ENCODE data around the gene INAVA.

The INAVA gene

DNA sequence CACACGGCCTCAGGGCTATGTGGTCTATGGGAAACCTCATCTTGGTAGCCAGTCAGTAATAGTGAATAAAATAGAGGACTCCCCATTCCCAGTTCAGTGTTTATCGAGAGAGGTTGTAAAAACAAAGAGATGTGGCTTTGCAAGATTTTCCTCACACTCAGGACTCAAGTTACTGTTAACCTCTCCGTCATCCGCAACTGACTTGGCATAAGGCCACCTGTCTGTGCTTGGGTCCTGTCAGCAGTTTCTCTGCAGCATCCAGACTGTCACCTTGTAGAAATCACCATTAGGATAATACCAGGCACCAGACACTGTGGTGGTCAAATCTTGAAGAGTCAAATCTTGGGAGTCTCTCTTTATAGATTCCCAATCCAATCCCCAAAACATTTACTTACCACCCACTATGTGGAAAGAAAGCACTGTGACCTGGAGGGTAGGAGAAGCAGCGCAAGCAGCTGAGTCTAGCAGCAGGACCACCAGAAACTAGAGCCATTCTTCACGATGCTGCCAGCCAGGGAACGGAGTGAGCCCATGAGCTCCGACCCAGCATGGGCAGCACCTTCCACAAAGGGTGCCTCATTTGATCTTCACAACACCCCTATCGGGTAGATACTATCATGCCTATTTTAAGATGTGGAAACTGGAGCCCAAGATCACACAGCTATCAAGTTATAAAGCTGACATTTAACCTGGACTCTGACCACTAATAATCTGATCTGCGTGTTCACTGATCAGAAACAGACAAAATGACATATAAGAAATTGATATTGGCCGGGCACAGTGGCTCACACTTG is 27.5 kb upstream of the INAVA start:
- no peaks in the 10 kb centered on the region for H3K27me3 ChIP-seq (ENCODE audit: control insufficient read depth, insufficient read depth, low read length)
- no peaks in the 10 kb centered on the region for H3K36me3 ChIP-seq (ENCODE audit: control insufficient read depth, insufficient read depth, low read length)
- H3K27ac ChIP-seq (ENCODE audit: low read depth, low read length) = no peak overlapping the region
- no peaks in the 10 kb centered on the region for H3K4me1 ChIP-seq (ENCODE audit: control insufficient read depth, insufficient read depth, low read length)
- H3K9ac ChIP-seq (ENCODE audit: low read length) = no peak overlapping the region
- H3K4me3 ChIP-seq (ENCODE audit: low read length) = no peak overlapping the region

DNA sequence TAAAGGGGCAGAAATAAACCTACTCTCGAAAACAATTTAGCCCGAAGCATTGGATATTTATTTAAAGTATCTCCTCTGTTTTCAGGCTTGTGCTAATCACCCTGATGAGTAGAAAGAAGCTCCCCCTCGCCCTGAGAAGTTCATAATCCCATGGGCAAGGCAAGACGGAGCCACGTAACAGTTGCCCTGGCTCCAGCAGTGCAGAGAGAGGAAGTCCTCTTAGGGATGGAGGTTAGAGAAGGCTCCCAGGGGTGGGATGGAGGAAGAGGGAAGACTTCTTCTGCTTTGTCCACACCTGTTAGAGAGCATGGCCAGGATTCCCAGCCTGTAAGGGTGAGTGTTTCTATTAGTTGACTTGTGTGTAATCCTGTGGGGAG is 25.3 kb upstream of the INAVA start:
- peaks cover 12% of the 10 kb centered on the region for H3K27me3 ChIP-seq (ENCODE audit: control insufficient read depth, insufficient read depth, low read length)

DNA sequence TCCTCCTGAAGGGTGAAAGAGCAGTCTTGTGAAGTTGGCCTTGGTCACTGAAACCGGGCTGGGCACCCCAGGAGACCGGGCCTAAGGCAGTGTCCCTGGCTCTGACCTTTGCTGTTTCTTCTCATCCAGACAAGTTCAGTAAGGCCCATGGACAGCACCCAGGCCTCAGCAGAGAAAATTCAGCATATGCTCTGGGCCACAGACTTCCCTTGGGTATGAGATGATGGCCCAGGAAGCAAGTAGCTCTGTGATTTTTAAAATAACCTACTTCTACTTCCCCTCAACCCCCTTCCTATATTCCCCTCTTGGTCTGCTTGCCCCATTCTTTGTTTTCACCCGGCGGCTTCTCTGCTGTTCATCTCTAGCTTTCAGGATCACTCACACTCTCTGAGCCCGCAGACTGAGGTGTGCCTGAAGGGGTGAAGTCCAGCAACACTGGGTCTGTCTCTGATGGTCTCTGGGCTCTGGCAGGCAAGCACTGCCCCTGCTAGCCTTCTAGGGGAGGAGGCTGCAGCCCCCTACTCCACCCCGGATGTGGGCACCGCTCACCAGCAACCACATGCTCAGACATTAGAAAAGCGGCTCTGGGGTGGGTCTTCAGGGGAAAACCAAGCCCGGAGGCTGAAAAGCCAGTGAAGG is 24.8 kb upstream of the INAVA start:
- H3K27me3 ChIP-seq (ENCODE audit: control insufficient read depth, insufficient read depth, low read length) = peaks cover 12% of the 10 kb centered on the region
- H3K4me3 ChIP-seq (ENCODE audit: low read length) = no peak overlapping the region
- no peaks in the 10 kb centered on the region for H3K4me1 ChIP-seq (ENCODE audit: control insufficient read depth, insufficient read depth, low read length)
- H3K9ac ChIP-seq (ENCODE audit: low read length) = no peak overlapping the region
- H3K36me3 ChIP-seq (ENCODE audit: control insufficient read depth, insufficient read depth, low read length) = no peaks in the 10 kb centered on the region
- no peak overlapping the region for H3K27ac ChIP-seq (ENCODE audit: low read depth, low read length)

More for the DNA sequence above, 25.3 kb upstream of the INAVA start:
- no peak overlapping the region for H3K9ac ChIP-seq (ENCODE audit: low read length)
- H3K4me1 ChIP-seq (ENCODE audit: control insufficient read depth, insufficient read depth, low read length) = no peaks in the 10 kb centered on the region
- H3K36me3 ChIP-seq (ENCODE audit: control insufficient read depth, insufficient read depth, low read length) = no peaks in the 10 kb centered on the region
- no peak overlapping the region for H3K4me3 ChIP-seq (ENCODE audit: low read length)
- H3K27ac ChIP-seq (ENCODE audit: low read depth, low read length) = no peak overlapping the region

DNA sequence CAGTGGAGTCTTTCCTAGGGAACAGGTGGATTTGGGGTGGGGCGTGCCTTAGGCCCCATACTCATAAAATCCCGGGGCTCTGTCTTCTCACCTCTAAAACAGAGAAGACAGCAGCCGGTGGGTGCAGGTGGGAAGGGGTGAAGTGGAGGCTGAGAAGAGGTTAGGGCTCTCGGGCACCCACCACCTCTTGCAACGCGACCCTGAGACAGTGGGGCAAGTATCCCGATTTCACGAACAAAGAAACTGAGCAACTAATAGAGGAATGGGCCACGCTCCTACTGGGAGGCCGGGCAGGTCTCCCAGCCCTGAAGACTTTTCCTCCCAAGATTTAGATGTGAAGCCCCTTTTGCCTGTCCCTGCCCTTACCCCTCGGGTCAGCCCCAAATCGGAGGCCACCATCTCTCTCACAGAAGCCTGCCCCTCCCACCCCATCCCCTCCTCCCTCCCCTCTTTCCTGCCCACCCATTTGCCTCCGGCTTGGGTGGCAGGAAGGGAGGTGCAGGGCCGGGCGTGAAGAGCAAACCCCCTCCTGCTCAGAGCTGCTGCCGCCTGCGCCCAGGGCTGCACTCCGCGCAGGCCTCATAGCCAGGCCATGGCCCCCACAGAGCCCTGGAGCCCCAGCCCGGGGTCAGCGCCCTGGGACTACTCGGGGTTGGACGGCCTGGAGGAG is 22.1 kb upstream of the INAVA start, which contains the start of gene GPR25:
Gene GPR25, plus strand, starts transcription at position 536 of the 670 bp plus-strand sequence. Its CDS starts 57 bp downstream, at position 593.
- H3K36me3 ChIP-seq (ENCODE audit: control insufficient read depth, insufficient read depth, low read length) = no peaks in the 10 kb centered on the region
- H3K4me3 ChIP-seq (ENCODE audit: low read length) = peak within 1 kb of the TSS; percentile 37
- H3K27me3 ChIP-seq (ENCODE audit: control insufficient read depth, insufficient read depth, low read length) = peaks cover 12% of the 10 kb centered on the region
- no peak within 1 kb of the TSS for H3K9ac ChIP-seq (ENCODE audit: low read length)
- H3K27ac ChIP-seq (ENCODE audit: low read depth, low read length) = no peak within 1 kb of the TSS
- H3K4me1 ChIP-seq (ENCODE audit: control insufficient read depth, insufficient read depth, low read length) = no peaks in the 10 kb centered on the region

DNA sequence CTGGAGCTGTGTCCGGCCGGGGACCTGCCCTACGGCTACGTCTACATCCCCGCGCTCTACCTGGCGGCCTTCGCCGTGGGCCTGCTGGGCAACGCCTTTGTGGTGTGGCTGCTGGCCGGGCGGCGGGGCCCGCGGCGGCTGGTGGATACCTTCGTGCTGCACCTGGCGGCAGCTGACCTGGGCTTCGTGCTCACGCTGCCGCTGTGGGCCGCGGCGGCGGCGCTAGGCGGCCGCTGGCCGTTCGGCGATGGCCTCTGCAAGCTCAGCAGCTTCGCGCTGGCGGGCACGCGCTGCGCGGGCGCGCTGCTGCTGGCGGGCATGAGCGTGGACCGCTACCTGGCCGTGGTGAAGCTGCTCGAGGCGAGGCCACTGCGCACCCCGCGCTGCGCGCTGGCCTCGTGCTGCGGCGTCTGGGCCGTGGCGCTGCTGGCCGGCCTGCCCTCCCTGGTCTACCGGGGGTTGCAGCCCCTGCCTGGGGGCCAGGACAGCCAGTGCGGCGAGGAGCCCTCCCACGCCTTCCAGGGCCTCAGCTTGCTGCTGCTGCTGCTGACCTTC is 21.5 kb upstream of the INAVA start:
- peaks cover 12% of the 10 kb centered on the region for H3K27me3 ChIP-seq (ENCODE audit: control insufficient read depth, insufficient read depth, low read length)
- H3K4me1 ChIP-seq (ENCODE audit: control insufficient read depth, insufficient read depth, low read length) = no peaks in the 10 kb centered on the region
- no peak overlapping the region for H3K9ac ChIP-seq (ENCODE audit: low read length)

DNA sequence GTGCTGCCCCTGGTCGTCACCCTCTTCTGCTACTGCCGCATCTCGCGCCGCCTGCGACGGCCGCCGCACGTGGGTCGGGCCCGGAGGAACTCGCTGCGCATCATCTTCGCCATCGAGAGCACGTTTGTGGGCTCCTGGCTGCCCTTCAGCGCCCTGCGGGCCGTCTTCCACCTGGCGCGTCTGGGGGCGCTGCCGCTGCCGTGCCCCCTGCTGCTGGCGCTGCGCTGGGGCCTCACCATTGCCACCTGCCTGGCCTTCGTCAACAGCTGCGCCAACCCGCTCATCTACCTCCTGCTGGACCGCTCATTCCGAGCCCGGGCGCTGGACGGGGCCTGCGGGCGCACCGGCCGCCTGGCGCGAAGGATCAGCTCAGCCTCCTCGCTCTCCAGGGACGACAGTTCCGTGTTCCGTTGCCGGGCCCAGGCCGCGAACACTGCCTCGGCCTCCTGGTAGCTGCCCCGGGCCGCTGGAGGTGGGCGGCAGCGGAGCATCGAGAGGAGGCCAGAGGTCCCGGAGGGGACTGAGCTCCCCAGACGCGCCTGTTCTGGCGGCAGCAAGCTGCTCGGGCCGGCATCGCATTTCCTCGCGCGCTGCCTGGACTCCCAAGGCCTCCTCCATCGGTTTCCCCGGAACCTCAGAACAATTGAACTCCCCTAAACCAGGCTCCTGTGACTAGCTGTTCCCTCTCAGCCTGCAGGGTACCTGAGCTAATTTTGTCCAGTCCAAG is 20.9 kb upstream of the INAVA start:
- H3K9ac ChIP-seq (ENCODE audit: low read length) = no peak overlapping the region
- H3K4me3 ChIP-seq (ENCODE audit: low read length) = peak overlapping the region; percentile 37
- H3K4me1 ChIP-seq (ENCODE audit: control insufficient read depth, insufficient read depth, low read length) = no peaks in the 10 kb centered on the region
- peaks cover 12% of the 10 kb centered on the region for H3K27me3 ChIP-seq (ENCODE audit: control insufficient read depth, insufficient read depth, low read length)
- no peaks in the 10 kb centered on the region for H3K36me3 ChIP-seq (ENCODE audit: control insufficient read depth, insufficient read depth, low read length)
- H3K27ac ChIP-seq (ENCODE audit: low read depth, low read length) = no peak overlapping the region

More for the DNA sequence above, 21.5 kb upstream of the INAVA start:
- Histone ChIP-seq H3K27ac (ENCODE audit: low read depth, low read length) (no peak overlapping the region), H3K4me3 (ENCODE audit: low read length) (peak overlapping the region; percentile 37), H3K36me3 (ENCODE audit: control insufficient read depth, insufficient read depth, low read length) (no peaks in the 10 kb centered on the region)

DNA sequence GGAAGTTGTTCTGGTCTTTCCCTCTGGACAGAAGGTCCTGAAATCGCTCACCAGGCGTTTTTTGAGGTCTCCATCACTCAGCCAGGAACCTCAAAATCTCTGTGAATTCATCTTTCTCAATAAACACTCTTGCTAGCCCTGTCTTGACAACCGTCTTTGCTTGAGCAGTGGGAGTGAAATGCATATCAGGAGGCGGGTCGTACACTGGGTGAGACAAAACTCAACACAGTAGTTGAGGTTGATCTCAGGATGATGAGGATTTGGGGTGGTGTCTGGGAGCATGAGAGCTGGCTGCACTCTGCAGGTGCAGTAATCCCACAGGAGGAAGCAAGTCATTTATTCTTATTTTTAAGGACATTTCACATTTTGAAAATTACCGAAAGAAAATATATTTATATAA is 20.0 kb upstream of the INAVA start:
- peaks cover 12% of the 10 kb centered on the region for H3K27me3 ChIP-seq (ENCODE audit: control insufficient read depth, insufficient read depth, low read length)
- no peaks in the 10 kb centered on the region for H3K4me1 ChIP-seq (ENCODE audit: control insufficient read depth, insufficient read depth, low read length)
- no peak overlapping the region for H3K9ac ChIP-seq (ENCODE audit: low read length)
- H3K4me3 ChIP-seq (ENCODE audit: low read length) = no peak overlapping the region
- H3K27ac ChIP-seq (ENCODE audit: low read depth, low read length) = no peak overlapping the region
- no peaks in the 10 kb centered on the region for H3K36me3 ChIP-seq (ENCODE audit: control insufficient read depth, insufficient read depth, low read length)

DNA sequence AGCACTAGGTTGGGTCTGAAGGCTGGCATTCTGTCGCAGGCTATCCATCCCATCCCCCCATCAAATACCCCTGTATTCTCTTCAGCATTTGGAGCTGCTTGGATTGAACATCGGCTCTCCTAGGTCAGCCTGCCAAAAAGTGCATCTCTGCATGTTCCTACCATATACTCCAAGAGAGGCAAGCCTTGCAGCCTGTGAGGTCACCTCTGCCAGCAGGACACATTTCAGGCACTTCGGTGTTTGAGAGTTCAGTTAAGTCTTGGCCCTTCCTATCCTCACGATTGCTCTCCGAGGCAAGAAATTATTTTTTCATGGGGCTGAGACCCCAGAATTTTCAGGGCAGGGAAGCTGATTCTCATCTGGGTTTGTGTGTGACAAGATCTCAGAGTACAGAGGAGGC is 19.3 kb upstream of the INAVA start:
- no peak overlapping the region for H3K9ac ChIP-seq (ENCODE audit: low read length)
- H3K36me3 ChIP-seq (ENCODE audit: control insufficient read depth, insufficient read depth, low read length) = no peaks in the 10 kb centered on the region
- H3K27me3 ChIP-seq (ENCODE audit: control insufficient read depth, insufficient read depth, low read length) = peaks cover 12% of the 10 kb centered on the region
- no peak overlapping the region for H3K27ac ChIP-seq (ENCODE audit: low read depth, low read length)
- no peaks in the 10 kb centered on the region for H3K4me1 ChIP-seq (ENCODE audit: control insufficient read depth, insufficient read depth, low read length)
- no peak overlapping the region for H3K4me3 ChIP-seq (ENCODE audit: low read length)

DNA sequence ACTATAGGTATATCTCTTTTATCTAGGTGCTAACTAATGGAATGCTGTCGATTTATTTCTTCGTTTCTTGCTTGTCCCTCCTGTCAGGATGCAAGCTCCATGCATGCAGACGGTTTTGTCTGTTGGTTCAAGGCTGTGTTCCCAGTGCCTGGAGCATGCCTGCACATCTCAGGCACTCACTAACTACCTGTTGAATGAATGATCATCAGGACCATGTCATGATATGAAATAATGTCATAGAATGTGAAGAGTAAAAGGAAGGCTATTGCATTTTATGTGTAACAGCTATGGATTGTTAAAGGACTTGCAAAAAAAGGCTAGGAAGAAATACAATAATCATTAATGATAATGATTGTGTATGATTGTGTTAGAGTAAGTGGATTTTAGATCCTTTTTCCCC is 17.7 kb upstream of the INAVA start:
- no peaks in the 10 kb centered on the region for H3K36me3 ChIP-seq (ENCODE audit: control insufficient read depth, insufficient read depth, low read length)

DNA sequence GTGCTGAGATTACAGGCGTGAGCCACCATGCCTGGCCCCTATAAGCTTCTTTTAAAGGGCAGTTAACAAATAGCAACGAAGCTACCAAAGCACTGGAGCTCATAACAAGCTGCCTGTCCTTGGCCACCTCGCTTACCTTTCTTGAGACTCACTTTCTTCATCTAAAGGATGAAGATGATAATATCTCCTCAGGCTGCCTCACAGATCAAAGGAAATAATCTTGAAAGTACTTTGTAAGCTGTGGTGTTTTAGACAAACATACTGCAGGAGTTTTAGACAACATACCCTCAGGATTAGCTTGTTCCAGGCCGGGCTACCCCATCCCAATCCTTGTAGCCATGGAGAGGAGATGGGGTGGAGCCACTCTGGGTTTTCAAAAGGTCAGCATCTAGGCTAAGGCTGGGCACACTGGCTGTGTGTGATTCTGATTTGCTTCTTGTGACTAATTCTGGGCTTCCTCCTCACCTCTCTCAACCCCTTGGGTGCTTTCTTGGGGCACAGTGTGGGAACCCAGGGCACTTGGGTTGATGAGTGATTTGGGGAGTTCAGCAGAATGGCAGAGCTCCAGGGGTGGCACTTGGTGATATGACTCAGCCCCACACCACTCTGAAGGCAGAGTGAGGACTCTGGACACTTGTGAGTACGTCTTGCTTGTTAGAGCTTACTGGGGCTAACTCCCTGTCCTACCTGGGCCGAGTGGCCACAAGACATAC is 16.7 kb upstream of the INAVA start:
- H3K27me3 ChIP-seq (ENCODE audit: control insufficient read depth, insufficient read depth, low read length) = peaks cover 9% of the 10 kb centered on the region
- H3K9ac ChIP-seq (ENCODE audit: low read length) = no peak overlapping the region
- no peaks in the 10 kb centered on the region for H3K36me3 ChIP-seq (ENCODE audit: control insufficient read depth, insufficient read depth, low read length)
- H3K27ac ChIP-seq (ENCODE audit: low read depth, low read length) = no peak overlapping the region
- no peak overlapping the region for H3K4me3 ChIP-seq (ENCODE audit: low read length)
- no peaks in the 10 kb centered on the region for H3K4me1 ChIP-seq (ENCODE audit: control insufficient read depth, insufficient read depth, low read length)

More for the DNA sequence above, 17.7 kb upstream of the INAVA start:
- Histone ChIP-seq H3K27ac (ENCODE audit: low read depth, low read length) (no peak overlapping the region), H3K27me3 (ENCODE audit: control insufficient read depth, insufficient read depth, low read length) (peaks cover 12% of the 10 kb centered on the region), H3K4me1 (ENCODE audit: control insufficient read depth, insufficient read depth, low read length) (no peaks in the 10 kb centered on the region), H3K9ac (ENCODE audit: low read length) (no peak overlapping the region), H3K4me3 (ENCODE audit: low read length) (no peak overlapping the region)

DNA sequence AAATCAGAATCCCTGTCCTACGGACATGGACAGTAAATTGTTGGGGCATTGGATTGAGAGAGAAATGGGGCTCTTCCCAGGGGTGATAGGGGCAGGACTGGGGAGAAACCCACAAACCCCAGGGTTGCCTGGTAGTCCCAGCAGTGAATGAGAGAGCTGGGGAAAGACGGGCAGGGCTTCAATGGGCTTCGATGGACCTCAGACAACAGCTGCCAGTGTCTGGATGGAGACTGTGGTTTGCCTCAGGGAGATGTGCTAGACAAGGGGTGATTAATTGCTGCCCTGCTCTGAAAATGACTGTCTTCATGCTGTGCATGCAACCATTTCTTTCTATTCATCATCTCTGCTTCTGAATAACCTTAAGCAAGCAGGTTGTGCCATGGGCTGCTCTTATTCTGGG is 14.5 kb upstream of the INAVA start:
- H3K4me1 ChIP-seq (ENCODE audit: control insufficient read depth, insufficient read depth, low read length) = no peaks in the 10 kb centered on the region
- no peaks in the 10 kb centered on the region for H3K27me3 ChIP-seq (ENCODE audit: control insufficient read depth, insufficient read depth, low read length)
- no peaks in the 10 kb centered on the region for H3K36me3 ChIP-seq (ENCODE audit: control insufficient read depth, insufficient read depth, low read length)
- H3K27ac ChIP-seq (ENCODE audit: low read depth, low read length) = no peak overlapping the region
- H3K4me3 ChIP-seq (ENCODE audit: low read length) = no peak overlapping the region
- no peak overlapping the region for H3K9ac ChIP-seq (ENCODE audit: low read length)

Data from rectal smooth muscle tissue (tissue), 1 donor.